Stimulated activated effector memory CD8-positive, alpha-beta T cell treated with anti-CD3 and anti-CD28 coated beads, Interleukin-12 subunit alpha, Interleukin-12 subunit beta, amount 100 ng/mL, for 72 hours (primary cell): ENCODE data around the gene TRIM71.

ENCODE experiments used
- ATAC-seq: fragments of 150-1000 bp; cut with Tn5 transposase; 2 replicates; pipeline ENCODE4 v1.10.0; 2021
- DNase-seq, 2 donors: peaks; one replicate each; pipeline ENCODE4 v3.0.0; 2021 to 2022; ENCODE audit warnings: low spot score in 2 of 2
- H3K27ac Mint-ChIP-seq: one replicate; pipeline ENCODE4 v1.8.0; 2022; ENCODE audit warnings: mild to moderate bottlenecking, mixed read lengths
- H3K36me3 Mint-ChIP-seq: one replicate; pipeline ENCODE4 v1.8.0; 2022; ENCODE audit warnings: mild to moderate bottlenecking, mixed read lengths
- H3K4me1 Mint-ChIP-seq: one replicate; pipeline ENCODE4 v1.8.0; 2022; ENCODE audit warnings: mixed read lengths
- H3K4me3 Mint-ChIP-seq: one replicate; pipeline ENCODE4 v1.8.0; 2022; ENCODE audit warnings: mild to moderate bottlenecking, mixed read lengths
- H3K9me3 Mint-ChIP-seq: one replicate; pipeline ENCODE4 v1.8.0; 2022; ENCODE audit warnings: mixed read lengths

The TRIM71 gene

GRCh38 chr3:32831791-32832190, 14.0 kb downstream of the TRIM71 start:
- Mint-ChIP-seq H3K27ac (no peak overlapping the region), H3K36me3 (no peaks in the 10 kb centered on the region)

GRCh38 chr3:32832193-32832592, 14.4 kb downstream of the TRIM71 start:
- Mint-ChIP-seq H3K27ac (no peak overlapping the region), H3K4me1 (no peaks in the 10 kb centered on the region), H3K9me3 (no peaks in the 10 kb centered on the region), H3K4me3 (no peak overlapping the region), H3K36me3 (no peaks in the 10 kb centered on the region)
- no peak for DNase-seq
- ATAC-seq = no peak

More at GRCh38 chr3:32831791-32832190, 14.0 kb downstream of the TRIM71 start:
- no peaks in the 10 kb centered on the region for H3K4me1 Mint-ChIP-seq
- DNase-seq (no peak), ATAC-seq (no peak)
- H3K9me3 Mint-ChIP-seq = no peaks in the 10 kb centered on the region
- no peak overlapping the region for H3K4me3 Mint-ChIP-seq

DNA sequence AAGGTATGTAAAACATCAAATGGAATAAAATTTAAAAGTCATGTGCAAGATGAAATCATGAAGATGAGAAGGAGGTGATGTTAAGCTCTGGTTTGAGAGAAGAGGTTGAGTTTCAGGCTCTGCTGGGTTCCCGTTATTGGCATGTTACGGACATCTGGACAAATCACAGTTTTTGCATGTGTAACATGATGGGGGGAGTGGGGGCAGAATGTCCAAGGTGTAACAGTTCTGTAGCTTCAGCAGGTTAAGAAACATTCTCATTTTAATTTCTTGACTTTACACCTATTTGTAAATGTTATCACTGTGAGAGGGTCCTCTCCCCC, 17.2 kb downstream of the TRIM71 start:
- DNase-seq (no peak), ATAC-seq (no peak)
- Mint-ChIP-seq H3K4me3 (no peak overlapping the region), H3K9me3 (no peaks in the 10 kb centered on the region), H3K4me1 (no peaks in the 10 kb centered on the region), H3K36me3 (no peaks in the 10 kb centered on the region), H3K27ac (no peak overlapping the region)

DNA sequence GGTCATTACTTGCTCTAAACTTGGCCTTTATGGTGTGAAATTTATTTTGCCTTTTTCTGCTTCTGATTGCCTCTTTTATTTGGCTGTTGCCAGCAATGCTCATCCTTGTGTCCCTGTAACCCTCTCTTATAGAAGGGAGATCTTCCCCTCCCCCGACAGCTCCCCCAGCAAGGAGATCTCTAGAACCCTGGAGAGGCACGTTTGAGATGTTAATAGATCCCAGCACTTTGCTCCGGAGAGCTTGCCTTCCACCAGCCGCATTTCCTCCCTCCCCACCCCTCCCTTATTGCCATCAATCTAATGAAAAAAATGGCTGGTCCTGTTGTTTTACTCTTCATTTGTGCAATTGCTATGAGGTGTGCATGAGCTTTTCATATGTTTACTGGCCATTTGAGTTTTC, 18.2 kb downstream of the TRIM71 start:
- Mint-ChIP-seq H3K4me1 (no peaks in the 10 kb centered on the region), H3K27ac (no peak overlapping the region), H3K4me3 (no peak overlapping the region), H3K9me3 (no peaks in the 10 kb centered on the region), H3K36me3 (no peaks in the 10 kb centered on the region)
- ATAC-seq = no peak
- no peak for DNase-seq

- no peak for ATAC-seq
- H3K36me3 Mint-ChIP-seq = no peaks in the 10 kb centered on the region
- no peak overlapping the region for H3K27ac Mint-ChIP-seq
- no peak for DNase-seq
- H3K9me3 Mint-ChIP-seq = no peaks in the 10 kb centered on the region
- H3K4me1 Mint-ChIP-seq = no peaks in the 10 kb centered on the region
- H3K4me3 Mint-ChIP-seq = no peak overlapping the region
These were observed 18.8 kb downstream of the TRIM71 start for GRCh38 chr3:32836601-32837000.

DNA sequence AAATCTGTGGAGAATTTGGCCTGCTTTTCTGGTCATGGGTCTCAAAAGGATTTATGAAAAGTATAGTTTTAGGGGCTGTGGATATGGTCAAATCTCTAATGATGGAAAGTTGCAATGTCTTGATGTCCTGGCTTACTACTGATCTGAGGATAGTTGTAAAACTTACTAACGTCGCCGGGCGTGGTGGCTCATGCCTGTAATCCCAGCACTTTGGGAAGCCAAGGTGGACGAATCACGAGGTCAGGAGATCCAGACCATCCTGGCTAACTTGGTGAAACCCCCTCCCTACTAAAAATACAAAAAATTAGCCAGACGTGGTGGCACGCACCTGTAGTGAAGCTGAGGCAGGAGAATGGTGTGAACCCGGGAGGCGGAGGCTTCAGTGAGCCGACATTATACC, 19.6 kb downstream of the TRIM71 start:
- Mint-ChIP-seq H3K36me3 (no peaks in the 10 kb centered on the region), H3K27ac (no peak overlapping the region), H3K4me1 (peaks cover 2% of the 10 kb centered on the region), H3K9me3 (no peaks in the 10 kb centered on the region), H3K4me3 (no peak overlapping the region)
- ATAC-seq = no peak
- no peak for DNase-seq

DNA sequence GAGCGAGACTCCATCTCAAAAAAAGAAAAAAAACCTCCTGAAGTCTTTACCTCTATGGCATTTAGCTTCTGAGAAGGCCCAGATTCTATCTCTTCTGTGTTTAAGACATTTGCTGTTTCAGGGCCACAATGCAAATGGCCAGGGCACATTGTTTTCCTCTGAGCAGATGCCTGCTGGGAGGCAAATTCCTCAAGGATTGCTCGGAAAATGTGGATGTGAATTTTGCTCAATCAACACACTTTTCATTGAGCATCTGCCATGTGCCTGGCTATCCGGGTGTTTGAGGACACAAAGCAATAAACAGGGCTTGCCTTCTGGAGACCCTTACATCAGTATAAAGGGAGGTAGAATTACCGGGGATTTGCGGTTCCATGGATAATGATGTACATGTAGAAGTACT, 20.0 kb downstream of the TRIM71 start:
- no peaks in the 10 kb centered on the region for H3K36me3 Mint-ChIP-seq
- DNase-seq (no peak), ATAC-seq (no peak)
- no peak overlapping the region for H3K27ac Mint-ChIP-seq
- H3K4me1 Mint-ChIP-seq = peaks cover 7% of the 10 kb centered on the region
- H3K9me3 Mint-ChIP-seq = no peaks in the 10 kb centered on the region
- no peak overlapping the region for H3K4me3 Mint-ChIP-seq

DNA sequence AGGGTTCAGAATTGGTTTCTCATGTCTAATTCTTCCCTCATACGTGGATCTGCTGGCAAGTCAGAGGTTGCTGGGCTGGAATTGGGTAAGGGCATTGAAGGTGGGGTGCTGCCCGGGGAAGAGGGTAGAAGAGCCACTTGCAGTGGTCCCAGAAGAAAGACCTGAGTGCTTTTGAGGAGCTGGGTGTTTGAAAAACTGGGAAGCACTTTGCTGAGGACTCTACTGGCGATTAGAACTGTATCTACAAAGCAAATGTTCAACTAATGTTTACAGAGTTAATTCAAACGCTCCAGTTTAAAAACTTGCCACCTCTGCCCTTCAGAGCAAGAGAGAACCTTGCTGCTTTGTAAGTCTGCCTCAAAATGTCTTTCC, 21.9 kb downstream of the TRIM71 start:
- Mint-ChIP-seq H3K36me3 (no peaks in the 10 kb centered on the region), H3K27ac (no peak overlapping the region), H3K4me3 (no peak overlapping the region), H3K4me1 (peaks cover 8% of the 10 kb centered on the region), H3K9me3 (no peaks in the 10 kb centered on the region)
- DNase-seq = no peak
- no peak for ATAC-seq

DNA sequence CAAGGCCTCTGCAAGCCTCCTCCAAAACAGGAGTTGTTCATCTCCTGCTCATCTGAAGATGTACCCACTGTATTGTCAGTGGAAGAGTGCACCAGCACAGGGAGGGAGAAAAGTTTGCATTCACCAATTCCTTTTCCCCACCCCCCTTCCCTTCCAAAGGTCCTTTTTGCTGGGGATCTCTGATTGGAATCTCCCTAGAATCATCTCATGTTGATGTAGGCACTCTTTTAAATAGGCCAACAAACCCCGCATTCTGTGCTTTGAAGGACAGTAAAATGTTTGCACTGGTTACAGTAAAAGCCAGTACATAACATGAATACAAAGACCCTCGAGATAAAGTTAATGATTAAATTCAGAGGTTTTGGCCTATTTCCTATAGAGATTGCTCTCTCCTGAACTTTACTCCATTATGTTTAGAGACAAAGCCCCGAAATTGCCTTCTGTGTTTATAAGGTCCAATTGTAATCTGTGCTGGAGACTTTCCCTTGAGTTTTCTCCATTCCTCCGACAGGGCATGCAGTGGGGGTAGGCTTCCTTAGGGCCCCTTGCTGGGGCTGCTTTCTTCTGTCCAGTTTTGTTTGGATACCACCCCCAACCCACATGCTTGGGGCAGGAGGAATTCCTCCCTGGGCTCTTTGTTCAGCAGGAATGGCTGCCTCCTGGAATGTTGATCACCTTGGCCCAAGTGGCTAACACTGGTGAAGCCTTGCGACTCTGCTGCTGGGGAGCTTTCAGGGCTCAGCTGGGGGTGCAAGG, 22.5 kb downstream of the TRIM71 start:
- H3K9me3 Mint-ChIP-seq = no peaks in the 10 kb centered on the region
- H3K4me3 Mint-ChIP-seq = no peak overlapping the region

DNA sequence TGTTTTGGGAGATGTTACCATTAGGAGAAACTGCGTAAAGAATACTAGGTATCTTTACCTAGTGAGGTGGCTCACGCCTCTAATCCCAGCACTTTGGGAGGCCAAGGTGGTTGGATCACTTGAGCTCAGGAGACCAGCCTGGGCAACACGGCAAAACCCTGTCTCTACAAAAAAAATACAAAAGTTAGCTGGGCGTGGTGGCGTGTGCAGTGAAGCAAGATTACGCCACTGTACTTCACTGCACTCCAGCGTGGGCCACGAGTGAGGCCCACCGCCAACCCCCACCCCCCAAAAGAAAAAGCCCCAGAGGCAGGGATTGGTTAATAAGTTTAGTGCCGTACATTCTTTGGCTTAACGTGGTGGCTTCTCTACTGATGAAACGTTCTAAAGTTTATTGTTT, 23.5 kb downstream of the TRIM71 start:
- H3K4me1 Mint-ChIP-seq = peaks cover 8% of the 10 kb centered on the region
- no peak overlapping the region for H3K27ac Mint-ChIP-seq
- H3K9me3 Mint-ChIP-seq = no peaks in the 10 kb centered on the region
- no peak for ATAC-seq
- H3K4me3 Mint-ChIP-seq = no peak overlapping the region
- H3K36me3 Mint-ChIP-seq = no peaks in the 10 kb centered on the region
- no peak for DNase-seq

More for the DNA sequence above, 22.5 kb downstream of the TRIM71 start:
- H3K4me1 Mint-ChIP-seq = peaks cover 8% of the 10 kb centered on the region
- DNase-seq = no peak
- no peaks in the 10 kb centered on the region for H3K36me3 Mint-ChIP-seq
- H3K27ac Mint-ChIP-seq = no peak overlapping the region
- ATAC-seq = no peak

DNA sequence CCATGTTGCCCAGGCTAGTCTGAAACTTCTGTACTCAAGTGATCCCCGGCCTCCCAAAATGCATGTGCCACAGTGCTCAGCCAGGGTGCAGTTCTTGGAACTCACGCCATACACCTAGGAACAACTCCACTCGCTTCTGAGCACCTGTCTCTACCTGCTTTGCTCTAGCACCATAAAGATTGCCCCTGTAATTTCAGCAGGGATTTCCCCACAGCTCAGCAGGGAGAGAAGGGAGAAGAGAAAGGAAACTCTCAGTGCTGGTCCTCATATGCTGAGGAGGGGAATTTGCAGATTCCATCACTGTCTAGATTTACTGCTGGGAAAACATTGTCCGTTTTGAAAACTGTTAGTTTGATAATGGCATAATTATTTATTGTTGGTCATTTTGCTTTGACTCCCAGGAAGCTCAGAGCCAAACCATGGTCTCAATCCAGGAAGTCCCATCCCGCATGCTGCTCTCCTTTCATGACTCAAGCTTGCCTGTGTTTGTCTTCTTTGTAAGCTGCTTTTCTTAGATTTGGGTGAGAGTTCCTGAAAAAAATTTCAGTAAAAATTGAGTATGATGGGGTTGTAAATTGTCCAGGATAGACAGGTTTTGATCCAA, 24.2 kb downstream of the TRIM71 start:
- no peaks in the 10 kb centered on the region for H3K36me3 Mint-ChIP-seq
- H3K27ac Mint-ChIP-seq = no peak overlapping the region
- DNase-seq (no peak), ATAC-seq (no peak)
- H3K4me1 Mint-ChIP-seq = peaks cover 8% of the 10 kb centered on the region
- H3K4me3 Mint-ChIP-seq = no peak overlapping the region
- no peaks in the 10 kb centered on the region for H3K9me3 Mint-ChIP-seq

GRCh38 chr3:32842531-32842931, 24.7 kb downstream of the TRIM71 start:
- Mint-ChIP-seq H3K9me3 (no peaks in the 10 kb centered on the region), H3K36me3 (no peaks in the 10 kb centered on the region), H3K27ac (no peak overlapping the region), H3K4me1 (peaks cover 8% of the 10 kb centered on the region), H3K4me3 (no peak overlapping the region)
- ATAC-seq (no peak), DNase-seq (no peak)

DNA sequence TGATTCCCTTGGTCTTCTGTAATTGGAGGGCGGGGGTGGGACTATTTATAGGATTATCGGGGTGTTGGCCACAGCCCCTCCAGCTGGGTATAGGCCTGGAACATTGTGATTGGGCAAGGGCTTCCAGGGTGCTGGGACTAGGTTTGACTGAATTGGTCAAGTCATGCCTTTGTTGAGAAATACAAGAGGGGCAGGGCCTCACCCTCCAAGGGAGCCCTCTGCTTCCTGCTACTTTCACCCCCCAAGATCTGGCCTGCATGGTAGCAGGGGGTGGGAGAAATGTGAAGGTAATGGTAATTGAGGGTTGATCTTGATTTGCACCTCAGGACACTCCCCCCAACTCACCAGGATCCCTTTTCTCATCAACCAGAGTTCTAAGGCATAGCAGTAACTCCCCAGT, 25.2 kb downstream of the TRIM71 start:
- DNase-seq = no peak
- Mint-ChIP-seq H3K4me1 (peaks cover 8% of the 10 kb centered on the region), H3K9me3 (no peaks in the 10 kb centered on the region)

DNA sequence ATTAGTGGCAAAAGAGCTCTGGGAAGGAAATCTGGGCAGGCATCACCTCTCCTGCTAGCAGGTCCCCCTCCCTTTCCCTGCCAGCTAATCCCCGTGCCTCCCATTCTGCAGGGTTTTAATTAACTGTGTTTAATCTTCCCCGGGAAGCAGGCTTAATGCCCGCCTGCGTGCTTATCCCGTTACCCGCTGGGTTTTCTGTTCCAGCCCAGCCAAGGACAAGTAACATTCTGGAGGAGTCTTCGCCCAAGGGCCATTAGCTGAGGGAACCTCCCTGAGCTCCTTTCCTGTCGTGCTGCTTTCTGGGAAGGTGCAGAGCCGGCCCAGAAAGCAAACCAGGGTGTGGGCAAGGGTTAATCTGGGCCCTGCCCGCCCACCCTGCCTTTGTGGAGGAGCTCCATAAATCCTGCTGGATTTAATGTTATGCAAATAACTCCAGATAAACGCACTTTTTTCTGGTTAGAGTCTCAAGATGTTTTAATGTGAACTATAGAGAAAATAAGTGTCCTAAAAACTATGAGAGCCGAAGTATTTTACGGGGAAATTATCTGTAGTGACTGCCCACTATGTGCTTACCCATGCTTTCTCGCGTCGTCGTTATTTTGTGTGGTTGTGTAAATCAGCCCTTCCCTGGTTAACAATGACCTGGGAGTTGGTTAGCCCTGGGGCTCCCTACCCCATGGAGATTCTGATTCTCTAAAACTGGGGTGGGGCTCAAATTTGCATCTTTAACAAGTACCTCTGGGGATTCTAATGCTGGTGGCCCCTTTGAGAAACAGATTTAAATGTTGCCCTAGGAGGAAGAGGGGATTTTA, 25.9 kb downstream of the TRIM71 start:
- ATAC-seq (no peak), DNase-seq (no peak)
- Mint-ChIP-seq H3K9me3 (no peaks in the 10 kb centered on the region), H3K36me3 (no peaks in the 10 kb centered on the region), H3K27ac (no peak overlapping the region), H3K4me3 (no peak overlapping the region), H3K4me1 (peaks cover 8% of the 10 kb centered on the region)

More for the DNA sequence above, 25.2 kb downstream of the TRIM71 start:
- Mint-ChIP-seq H3K36me3 (no peaks in the 10 kb centered on the region), H3K4me3 (no peak overlapping the region), H3K27ac (no peak overlapping the region)
- no peak for ATAC-seq

GRCh38 chr3:32844322-32844654, 26.5 kb downstream of the TRIM71 start:
- peaks cover 8% of the 10 kb centered on the region for H3K4me1 Mint-ChIP-seq
- H3K4me3 Mint-ChIP-seq = no peak overlapping the region
- no peak overlapping the region for H3K27ac Mint-ChIP-seq
- no peaks in the 10 kb centered on the region for H3K9me3 Mint-ChIP-seq
- H3K36me3 Mint-ChIP-seq = no peaks in the 10 kb centered on the region
- no peak for ATAC-seq
- no peak for DNase-seq

DNA sequence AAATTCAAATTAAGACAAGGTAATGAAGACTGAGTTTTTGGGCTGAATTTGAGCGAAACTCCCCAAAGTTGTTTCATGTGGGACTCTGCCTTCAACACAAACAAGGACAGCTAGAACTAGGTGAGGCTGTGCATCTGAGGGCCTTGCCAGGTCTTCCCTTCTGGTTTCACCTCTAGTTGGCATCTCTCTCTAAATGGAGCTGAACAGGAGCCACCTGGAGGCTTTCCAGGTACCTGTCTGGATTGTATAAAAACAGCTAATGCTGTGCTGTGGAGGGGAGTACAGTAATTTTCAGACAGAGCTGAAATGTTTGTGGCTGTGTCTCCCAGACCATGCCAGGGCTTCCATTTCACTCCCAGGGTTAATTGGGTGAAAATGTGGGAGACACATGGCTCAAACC, 27.1 kb downstream of the TRIM71 start:
- Mint-ChIP-seq H3K27ac (no peak overlapping the region), H3K4me3 (no peak overlapping the region), H3K36me3 (no peaks in the 10 kb centered on the region), H3K9me3 (no peaks in the 10 kb centered on the region), H3K4me1 (peaks cover 8% of the 10 kb centered on the region)
- DNase-seq = no peak
- peak; percentile 31 for ATAC-seq
